DMS53 treated with DMSO at 0.1 percent for 48 hours (cell line): ENCODE measurements around the gene PDAP1.
"Not testable (repeated sequence)": the region's sequence is repeated elsewhere in the genome, so short reads cannot be mapped to it uniquely, and the experiment has no call there.

Experiments
- DNase-seq: peaks from one replicate; lab custom pipeline; 2025; ENCODE audit not compliant: unreplicated experiment; lab: John Stamatoyannopoulos, UW

PDAP1 gene

DNA sequence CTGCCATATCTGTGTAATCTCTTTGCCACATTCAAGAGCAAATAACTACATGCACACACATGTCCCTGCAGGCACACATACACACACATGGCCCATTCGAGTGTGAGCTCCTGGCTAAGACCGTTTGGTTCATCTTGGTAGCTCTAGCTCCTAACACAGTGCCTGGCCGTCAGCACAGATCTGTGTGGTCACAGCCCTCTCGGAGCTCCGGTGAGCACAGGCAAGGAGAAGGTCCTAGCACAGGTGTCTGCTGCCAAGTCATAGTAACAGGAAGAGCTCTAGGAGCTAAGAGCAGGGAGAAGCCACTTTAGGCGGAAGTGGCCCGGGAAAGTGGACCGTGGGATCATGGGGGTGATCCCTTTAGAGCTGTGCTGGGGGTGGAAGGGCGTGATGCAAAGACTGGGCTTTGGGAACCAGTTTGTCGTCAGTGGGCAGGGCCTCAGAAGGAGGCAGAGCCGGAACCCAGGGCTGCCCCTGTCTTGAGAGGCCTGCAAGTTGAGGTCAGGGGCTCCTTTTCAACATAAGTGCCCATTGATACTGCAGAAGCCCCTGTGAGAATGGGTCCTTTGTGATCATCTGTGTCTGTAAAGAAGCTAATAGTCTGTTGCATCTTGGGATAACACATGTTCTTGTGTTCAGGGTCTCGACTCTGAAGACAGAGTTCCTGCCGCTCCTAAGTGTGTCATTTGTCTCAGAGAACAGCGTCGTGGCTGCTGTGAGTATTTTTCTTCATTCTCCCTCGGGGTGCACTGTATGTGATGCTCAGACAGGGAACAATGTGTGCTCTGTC, 50.5 kb downstream of the PDAP1 start:
- no peak for DNase-seq

DNA sequence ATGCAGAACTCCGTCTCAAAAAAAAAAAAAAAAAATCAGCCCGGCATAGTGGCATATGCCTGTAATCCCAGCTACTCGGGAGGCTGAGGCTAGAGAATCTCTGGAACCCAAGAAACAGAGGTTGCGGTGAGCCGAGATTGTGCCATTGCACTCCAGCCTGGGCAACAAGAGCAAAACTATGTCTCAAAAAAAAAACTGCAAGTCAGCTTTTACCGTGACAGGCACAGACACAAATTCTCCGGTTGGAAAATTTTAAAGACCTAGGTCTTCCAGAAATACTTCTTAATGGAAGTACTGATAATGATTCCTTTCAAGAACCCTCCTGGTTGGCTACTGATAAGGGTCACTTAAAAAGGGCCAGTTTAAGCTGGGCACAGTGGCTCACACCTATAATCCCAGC, 53.3 kb downstream of the PDAP1 start:
- DNase-seq = no peak

- no peak for DNase-seq
Observed at GRCh38 chr7:99352247-99352646, 56.1 kb downstream of the PDAP1 start.

DNA sequence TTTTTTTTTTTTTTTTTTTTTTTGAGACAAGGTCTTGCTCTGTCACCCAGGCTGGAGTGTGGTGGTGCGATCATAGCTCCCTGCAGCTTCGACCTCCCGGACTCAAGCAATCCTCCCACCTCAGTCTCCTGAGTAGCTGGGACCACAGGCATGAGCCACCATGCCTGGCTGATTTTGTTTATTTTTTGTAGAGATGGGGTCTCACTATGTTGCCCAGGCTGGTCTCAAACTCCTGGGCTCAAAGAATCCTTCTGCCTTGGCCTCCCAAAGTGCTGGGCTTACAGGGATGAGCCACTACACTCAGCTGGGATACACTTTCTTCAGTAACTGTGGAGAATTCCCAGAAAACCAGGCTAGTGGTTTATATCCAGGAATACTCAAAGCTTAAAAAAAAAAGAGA, 57.8 kb downstream of the PDAP1 start:
- not testable (repeated sequence) for DNase-seq
